Neural crest cell (in vitro differentiated cells): ENCODE measurements around the gene SMPDL3B. TPM values are rescaled to one million over a fixed set of nuclear protein-coding genes. Genes with fewer than 3 reads are reported as not detected.

Experiments
- DNase-seq: peaks from one replicate; pipeline ENCODE4 v3.0.0; 2021; ENCODE audit warnings: low read depth, mixed read lengths, low spot score
- H3K27ac Mint-ChIP-seq: one replicate; pipeline ENCODE4 v1.8.0; 2021; ENCODE audit warnings: mild to moderate bottlenecking, mixed read lengths; ENCODE audit not compliant: unreplicated experiment
- H3K27me3 Mint-ChIP-seq: 2 replicates; pipeline ENCODE4 v1.8.0; 2021; ENCODE audit warnings: low read depth, mild to moderate bottlenecking, mixed read lengths
- H3K36me3 Mint-ChIP-seq: 2 replicates; pipeline ENCODE4 v1.8.0; 2021; ENCODE audit warnings: low read depth, mild to moderate bottlenecking, mixed read lengths
- H3K4me1 Mint-ChIP-seq: 2 replicates; pipeline ENCODE4 v1.8.0; 2021; ENCODE audit warnings: mixed read lengths
- H3K4me3 Mint-ChIP-seq: one replicate; pipeline ENCODE4 v1.8.0; 2021; ENCODE audit warnings: mild to moderate bottlenecking, mixed read lengths
- H3K9me3 Mint-ChIP-seq: 2 replicates; pipeline ENCODE4 v1.8.0; 2021; ENCODE audit warnings: mixed read lengths
- total RNA-seq: library from RNA; stranded (reverse); gene quantifications from 2 replicates; pipeline ENCODE4 v1.2.1, GENCODE V29; 2021
- TF ChIP-seq, protein P1 (sequence below): fragments of 200-600 bp; sonication (generic); conservative IDR thresholded peaks from 2 replicates; pipeline ENCODE4 v1.5.0; 2021; ENCODE audit warnings: antibody characterized with exemption, mild to moderate bottlenecking

The SMPDL3B gene
- total RNA-seq, 1 donor from 2014 or later = not detected

DNA sequence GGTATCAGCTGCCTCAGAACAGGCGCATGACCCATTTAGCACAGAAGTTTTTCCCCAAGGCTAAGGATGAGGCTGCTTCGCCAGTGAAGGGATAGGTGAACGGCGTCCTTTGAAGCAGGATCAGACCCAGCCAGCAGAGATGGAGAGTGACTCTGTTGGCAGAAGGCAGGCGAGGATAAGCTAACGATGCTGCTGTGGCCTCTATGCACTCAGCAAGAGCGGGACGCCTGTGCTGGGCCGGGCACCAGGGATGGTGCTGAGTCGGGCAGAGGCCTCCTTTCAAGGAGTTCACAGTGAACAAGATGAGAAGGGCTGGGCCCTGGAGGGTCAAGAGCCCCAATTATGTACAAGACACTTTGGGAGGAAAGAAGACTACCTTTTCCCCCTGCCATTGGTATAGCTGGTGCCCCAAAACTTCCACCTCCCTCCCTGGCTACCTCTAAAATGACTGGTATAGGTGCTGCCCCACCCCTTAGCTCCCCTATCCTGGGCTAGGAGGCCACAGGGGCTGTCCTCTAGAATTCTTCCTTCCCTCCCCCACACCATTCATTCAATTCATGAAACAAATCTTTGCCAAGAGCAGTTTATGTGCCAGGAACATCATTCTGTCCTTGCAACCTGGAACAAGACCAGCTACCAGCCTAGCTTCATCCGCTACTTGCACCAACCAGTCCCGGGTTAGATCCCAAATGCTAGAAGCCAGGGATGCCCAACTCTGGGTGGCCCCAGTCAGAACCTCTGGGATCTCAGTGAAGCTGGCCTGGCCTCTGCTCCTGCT, 32.5 kb downstream of the SMPDL3B start:
- no peaks in the 10 kb centered on the region for H3K27me3 Mint-ChIP-seq
- no peak overlapping the region for H3K27ac Mint-ChIP-seq
- no peaks in the 10 kb centered on the region for H3K4me1 Mint-ChIP-seq
- no peak for DNase-seq
- H3K36me3 Mint-ChIP-seq = peaks cover 4% of the 10 kb centered on the region
- no peaks in the 10 kb centered on the region for H3K9me3 Mint-ChIP-seq
- TF ChIP-seq, protein P1, sequence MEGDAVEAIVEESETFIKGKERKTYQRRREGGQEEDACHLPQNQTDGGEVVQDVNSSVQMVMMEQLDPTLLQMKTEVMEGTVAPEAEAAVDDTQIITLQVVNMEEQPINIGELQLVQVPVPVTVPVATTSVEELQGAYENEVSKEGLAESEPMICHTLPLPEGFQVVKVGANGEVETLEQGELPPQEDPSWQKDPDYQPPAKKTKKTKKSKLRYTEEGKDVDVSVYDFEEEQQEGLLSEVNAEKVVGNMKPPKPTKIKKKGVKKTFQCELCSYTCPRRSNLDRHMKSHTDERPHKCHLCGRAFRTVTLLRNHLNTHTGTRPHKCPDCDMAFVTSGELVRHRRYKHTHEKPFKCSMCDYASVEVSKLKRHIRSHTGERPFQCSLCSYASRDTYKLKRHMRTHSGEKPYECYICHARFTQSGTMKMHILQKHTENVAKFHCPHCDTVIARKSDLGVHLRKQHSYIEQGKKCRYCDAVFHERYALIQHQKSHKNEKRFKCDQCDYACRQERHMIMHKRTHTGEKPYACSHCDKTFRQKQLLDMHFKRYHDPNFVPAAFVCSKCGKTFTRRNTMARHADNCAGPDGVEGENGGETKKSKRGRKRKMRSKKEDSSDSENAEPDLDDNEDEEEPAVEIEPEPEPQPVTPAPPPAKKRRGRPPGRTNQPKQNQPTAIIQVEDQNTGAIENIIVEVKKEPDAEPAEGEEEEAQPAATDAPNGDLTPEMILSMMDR = no peak
- H3K4me3 Mint-ChIP-seq = no peak overlapping the region

DNA sequence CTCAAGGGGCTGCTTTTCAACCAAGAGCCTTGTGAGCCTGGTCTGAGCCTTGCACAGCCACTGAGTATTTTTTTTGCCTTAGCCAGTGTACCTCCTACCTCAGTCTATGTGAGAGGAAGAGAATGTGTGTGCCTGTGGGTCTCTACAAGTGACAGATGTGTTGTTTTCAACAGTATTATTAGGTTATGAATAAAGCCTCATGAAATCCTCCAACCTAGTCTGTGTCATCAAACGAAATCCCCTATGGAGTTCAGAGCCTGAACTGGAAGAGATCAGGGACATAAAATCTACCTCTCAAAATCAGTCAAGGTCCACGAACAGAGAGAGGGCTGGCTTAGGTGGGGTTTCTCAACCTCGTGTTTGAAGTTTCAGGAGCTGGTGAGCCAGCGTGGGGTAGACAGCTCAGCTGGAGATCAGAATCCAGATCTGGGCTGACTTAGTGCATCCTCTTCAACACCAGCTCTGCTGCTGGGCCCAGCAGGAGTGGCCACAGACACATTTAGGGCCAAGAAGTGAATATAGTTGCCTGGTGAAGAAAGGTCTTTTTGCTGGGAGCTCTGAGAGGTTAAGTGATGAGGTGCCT, 33.2 kb downstream of the SMPDL3B start:
- no peaks in the 10 kb centered on the region for H3K4me1 Mint-ChIP-seq
- H3K36me3 Mint-ChIP-seq = peaks cover 4% of the 10 kb centered on the region
- no peaks in the 10 kb centered on the region for H3K27me3 Mint-ChIP-seq
- peak overlapping the region; percentile 54 for H3K27ac Mint-ChIP-seq
- TF ChIP-seq, protein P1 = no peak
- no peaks in the 10 kb centered on the region for H3K9me3 Mint-ChIP-seq
- DNase-seq = no peak
- H3K4me3 Mint-ChIP-seq = no peak overlapping the region

DNA sequence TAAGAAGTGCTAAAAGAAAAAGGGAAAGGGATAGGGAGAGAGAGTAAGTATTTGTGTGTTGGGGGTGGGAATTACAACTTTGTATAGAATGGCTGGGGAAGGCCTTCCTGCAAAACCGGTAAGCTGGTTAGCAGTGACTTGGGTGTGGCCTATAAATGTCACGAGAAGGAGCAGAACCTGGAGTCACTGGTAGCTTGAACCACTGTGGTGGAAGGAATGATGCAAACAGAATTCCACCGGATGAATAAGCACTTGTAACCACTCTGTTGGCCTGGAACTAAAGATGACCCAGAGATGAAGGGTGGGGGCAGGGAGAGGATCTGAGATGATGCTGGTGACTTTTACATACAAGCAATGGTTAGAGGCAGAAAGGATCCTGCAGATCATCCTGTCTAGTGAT, 33.9 kb downstream of the SMPDL3B start:
- H3K27me3 Mint-ChIP-seq = no peaks in the 10 kb centered on the region
- peaks cover 4% of the 10 kb centered on the region for H3K36me3 Mint-ChIP-seq
- no peaks in the 10 kb centered on the region for H3K9me3 Mint-ChIP-seq
- no peak overlapping the region for H3K4me3 Mint-ChIP-seq
- H3K4me1 Mint-ChIP-seq = no peaks in the 10 kb centered on the region
- DNase-seq = no peak
- peak overlapping the region; percentile 54 for H3K27ac Mint-ChIP-seq
- TF ChIP-seq, protein P1 = no peak

DNA sequence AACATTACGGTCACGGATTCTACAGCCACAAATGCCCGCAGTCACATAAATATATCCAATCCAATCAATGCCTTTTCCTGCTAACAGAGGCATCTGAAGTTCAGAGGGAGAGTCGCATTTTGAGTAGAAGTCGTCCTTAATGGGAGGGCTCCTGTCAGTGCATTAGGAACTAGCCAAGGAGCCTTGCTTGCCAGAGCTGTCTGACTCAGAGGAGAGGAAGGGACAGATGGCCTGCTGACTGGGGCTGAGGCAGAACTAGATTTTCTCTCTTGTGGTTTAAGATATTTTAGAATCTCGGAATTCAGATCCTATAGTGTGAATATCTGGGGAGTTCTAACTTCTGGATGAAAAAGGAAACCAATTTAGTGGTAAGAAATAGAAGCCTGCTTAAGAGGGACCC, 35.6 kb downstream of the SMPDL3B start:
- no peak for DNase-seq
- Mint-ChIP-seq H3K4me3 (no peak overlapping the region), H3K9me3 (no peaks in the 10 kb centered on the region), H3K4me1 (no peaks in the 10 kb centered on the region), H3K27me3 (no peaks in the 10 kb centered on the region), H3K36me3 (peaks cover 4% of the 10 kb centered on the region), H3K27ac (no peak overlapping the region)
- TF ChIP-seq, protein P1 = no peak

DNA sequence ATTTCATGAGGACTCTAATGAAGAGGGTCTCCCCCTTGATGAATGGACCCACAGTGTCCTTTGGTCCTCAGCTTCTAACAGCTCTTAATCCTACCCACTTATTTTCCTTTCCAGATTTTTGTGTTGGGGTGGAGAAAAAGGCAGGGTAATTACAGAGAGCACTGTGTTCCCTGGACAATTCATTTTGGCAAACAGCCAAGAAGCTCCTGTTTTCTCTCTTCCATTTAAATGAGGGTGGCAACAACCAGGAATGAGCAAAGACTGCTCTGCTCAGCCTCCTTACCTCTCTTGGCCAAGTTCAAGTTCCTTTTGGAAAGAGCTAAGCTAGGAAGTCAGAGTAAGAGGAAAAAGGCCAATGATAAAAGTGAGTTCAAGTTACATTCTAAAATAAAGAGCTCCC, 36.9 kb downstream of the SMPDL3B start:
- TF ChIP-seq, protein P1 = no peak
- Mint-ChIP-seq H3K36me3 (peaks cover 4% of the 10 kb centered on the region), H3K27me3 (no peaks in the 10 kb centered on the region), H3K27ac (no peak overlapping the region), H3K9me3 (no peaks in the 10 kb centered on the region), H3K4me3 (no peak overlapping the region), H3K4me1 (no peaks in the 10 kb centered on the region)
- DNase-seq = no peak
